ENCODE data around the gene ANKRD17.
"Not testable (repeated sequence)": the region's sequence is repeated elsewhere in the genome, so short reads cannot be mapped to it uniquely, and the experiment has no call there.

The ANKRD17 gene

GRCh38 chr4:73255847-73256246 is 2.8 kb downstream of the ANKRD17 start:
- H3K27ac ChIP-seq (ENCODE audit: low read depth, low read length); DNase-seq; H3K9ac ChIP-seq (ENCODE audit: low read length); H4K5ac ChIP-seq (ENCODE audit: low read length); H3K4ac ChIP-seq (ENCODE audit: low read depth, low read length); H2BK5ac ChIP-seq (ENCODE audit: low read length); H3K27me3 ChIP-seq (ENCODE audit: insufficient read depth, low read length, poor library complexity); H2BK15ac ChIP-seq (replicated peaks; ENCODE audit: low read depth); H3K4me2 ChIP-seq (ENCODE audit: low read length); H3K23ac ChIP-seq (ENCODE audit: low read length); H4K8ac ChIP-seq (ENCODE audit: low read depth, low read length); H3K79me1 ChIP-seq (ENCODE audit: low read length); H3K36me3 ChIP-seq (ENCODE audit: control insufficient read depth, insufficient read depth, low read length); H3K18ac ChIP-seq (ENCODE audit: low read length); H2BK120ac ChIP-seq (ENCODE audit: low read depth, low read length); H3K4me3 ChIP-seq (ENCODE audit: low read length); H3K4me1 ChIP-seq (ENCODE audit: control insufficient read depth, low read depth, low read length); H2AK5ac ChIP-seq (ENCODE audit: low read length); H3K56ac ChIP-seq (ENCODE audit: low read length): not testable (repeated sequence)
- H3K79me2 ChIP-seq (ENCODE audit: control insufficient read depth, insufficient read depth, low read length), result peaks cover 72% of the 10 kb centered on the region
- WGBS (ENCODE audit: extremely low coverage, insufficient coverage, low lambda C conversion rate), result no CpG with 5 or more reads among the region's 8 CpGs

- Histone ChIP-seq H3K18ac (ENCODE audit: low read length) (no peak overlapping the region), H3K9ac (ENCODE audit: low read length) (no peak overlapping the region), H3K4me1 (ENCODE audit: control insufficient read depth, low read depth, low read length) (no peaks in the 10 kb centered on the region), H3K4me2 (ENCODE audit: low read length) (no peak overlapping the region), H4K5ac (ENCODE audit: low read length) (no peak overlapping the region), H3K4ac (ENCODE audit: low read depth, low read length) (no peak overlapping the region), H2BK120ac (ENCODE audit: low read depth, low read length) (no peak overlapping the region), H2AK5ac (ENCODE audit: low read length) (no peak overlapping the region), H3K79me1 (ENCODE audit: low read length) (peaks cover 2% of the 10 kb centered on the region), H3K23ac (ENCODE audit: low read length) (no peak overlapping the region), H2BK5ac (ENCODE audit: low read length) (no peak overlapping the region), H3K27ac (ENCODE audit: low read depth, low read length) (no peak overlapping the region), H4K8ac (ENCODE audit: low read depth, low read length) (no peak overlapping the region), H3K79me2 (ENCODE audit: control insufficient read depth, insufficient read depth, low read length) (peaks cover 63% of the 10 kb centered on the region), H3K4me3 (ENCODE audit: low read length) (no peak overlapping the region), H3K56ac (ENCODE audit: low read length) (no peak overlapping the region), H3K27me3 (ENCODE audit: insufficient read depth, low read length, poor library complexity) (no peaks in the 10 kb centered on the region), H2BK15ac (replicated peaks; ENCODE audit: low read depth) (no peak overlapping the region), H3K36me3 (ENCODE audit: control insufficient read depth, insufficient read depth, low read length) (no peaks in the 10 kb centered on the region)
- no peak for DNase-seq
Measured at GRCh38 chr4:73252001-73252400, 6.6 kb downstream of the ANKRD17 start.

- H3K36me3 ChIP-seq (ENCODE audit: control insufficient read depth, insufficient read depth, low read length), result no peaks in the 10 kb centered on the region
- no peaks in the 10 kb centered on the region for H3K27me3 ChIP-seq (ENCODE audit: insufficient read depth, low read length, poor library complexity)
- peaks cover 2% of the 10 kb centered on the region for H3K79me1 ChIP-seq (ENCODE audit: low read length)
- no peaks in the 10 kb centered on the region for H3K4me1 ChIP-seq (ENCODE audit: control insufficient read depth, low read depth, low read length)
- no peak overlapping the region for H2BK5ac ChIP-seq (ENCODE audit: low read length)
- no peak overlapping the region for H3K27ac ChIP-seq (ENCODE audit: low read depth, low read length)
- no peak overlapping the region for H4K8ac ChIP-seq (ENCODE audit: low read depth, low read length)
- peaks cover 59% of the 10 kb centered on the region for H3K79me2 ChIP-seq (ENCODE audit: control insufficient read depth, insufficient read depth, low read length)
- H3K9ac ChIP-seq (ENCODE audit: low read length), result no peak overlapping the region
- DNase-seq, result peak; percentile 22
- no peak overlapping the region for H3K4me2 ChIP-seq (ENCODE audit: low read length)
- no peak overlapping the region for H4K5ac ChIP-seq (ENCODE audit: low read length)
- H2AK5ac ChIP-seq (ENCODE audit: low read length), result no peak overlapping the region
- no peak overlapping the region for H2BK15ac ChIP-seq (replicated peaks; ENCODE audit: low read depth)
- H2BK120ac ChIP-seq (ENCODE audit: low read depth, low read length), result no peak overlapping the region
- H3K23ac ChIP-seq (ENCODE audit: low read length), result no peak overlapping the region
- H3K56ac ChIP-seq (ENCODE audit: low read length), result no peak overlapping the region
- WGBS (ENCODE audit: extremely low coverage, insufficient coverage, low lambda C conversion rate), result no CpG with 5 or more reads among the region's 2 CpGs
- H3K4ac ChIP-seq (ENCODE audit: low read depth, low read length), result no peak overlapping the region
- no peak overlapping the region for H3K18ac ChIP-seq (ENCODE audit: low read length)
- no peak overlapping the region for H3K4me3 ChIP-seq (ENCODE audit: low read length)
Measured at GRCh38 chr4:73251384-73251783, 7.2 kb downstream of the ANKRD17 start.

GRCh38 chr4:73250642-73251041 is 8.0 kb downstream of the ANKRD17 start:
- Histone ChIP-seq H3K9ac (ENCODE audit: low read length) (no peak overlapping the region), H2BK15ac (replicated peaks; ENCODE audit: low read depth) (no peak overlapping the region), H2BK120ac (ENCODE audit: low read depth, low read length) (no peak overlapping the region), H3K4ac (ENCODE audit: low read depth, low read length) (no peak overlapping the region), H4K5ac (ENCODE audit: low read length) (no peak overlapping the region), H3K27me3 (ENCODE audit: insufficient read depth, low read length, poor library complexity) (no peaks in the 10 kb centered on the region), H3K4me3 (ENCODE audit: low read length) (no peak overlapping the region), H4K8ac (ENCODE audit: low read depth, low read length) (no peak overlapping the region), H2AK5ac (ENCODE audit: low read length) (no peak overlapping the region), H3K56ac (ENCODE audit: low read length) (no peak overlapping the region), H2BK5ac (ENCODE audit: low read length) (no peak overlapping the region), H3K79me2 (ENCODE audit: control insufficient read depth, insufficient read depth, low read length) (peaks cover 59% of the 10 kb centered on the region), H3K18ac (ENCODE audit: low read length) (no peak overlapping the region), H3K79me1 (ENCODE audit: low read length) (peaks cover 2% of the 10 kb centered on the region), H3K23ac (ENCODE audit: low read length) (no peak overlapping the region), H3K36me3 (ENCODE audit: control insufficient read depth, insufficient read depth, low read length) (no peaks in the 10 kb centered on the region), H3K4me1 (ENCODE audit: control insufficient read depth, low read depth, low read length) (no peaks in the 10 kb centered on the region), H3K27ac (ENCODE audit: low read depth, low read length) (no peak overlapping the region), H3K4me2 (ENCODE audit: low read length) (no peak overlapping the region)
- no CpG with 5 or more reads among the region's 9 CpGs for WGBS (ENCODE audit: extremely low coverage, insufficient coverage, low lambda C conversion rate)
- no peak for DNase-seq

- H3K27me3 ChIP-seq (ENCODE audit: insufficient read depth, low read length, poor library complexity), result no peaks in the 10 kb centered on the region
- no peak overlapping the region for H2BK5ac ChIP-seq (ENCODE audit: low read length)
- H3K23ac ChIP-seq (ENCODE audit: low read length), result no peak overlapping the region
- H3K4me1 ChIP-seq (ENCODE audit: control insufficient read depth, low read depth, low read length), result no peaks in the 10 kb centered on the region
- H3K4me3 ChIP-seq (ENCODE audit: low read length), result no peak overlapping the region
- no peak overlapping the region for H4K8ac ChIP-seq (ENCODE audit: low read depth, low read length)
- H3K18ac ChIP-seq (ENCODE audit: low read length), result no peak overlapping the region
- H3K79me2 ChIP-seq (ENCODE audit: control insufficient read depth, insufficient read depth, low read length), result peaks cover 66% of the 10 kb centered on the region
- H2BK15ac ChIP-seq (replicated peaks; ENCODE audit: low read depth), result no peak overlapping the region
- H3K9ac ChIP-seq (ENCODE audit: low read length), result no peak overlapping the region
- H3K4ac ChIP-seq (ENCODE audit: low read depth, low read length), result no peak overlapping the region
- H3K56ac ChIP-seq (ENCODE audit: low read length), result no peak overlapping the region
- no peaks in the 10 kb centered on the region for H3K36me3 ChIP-seq (ENCODE audit: control insufficient read depth, insufficient read depth, low read length)
- no peak overlapping the region for H3K27ac ChIP-seq (ENCODE audit: low read depth, low read length)
- no peak overlapping the region for H2AK5ac ChIP-seq (ENCODE audit: low read length)
- no peak overlapping the region for H3K4me2 ChIP-seq (ENCODE audit: low read length)
- no peak overlapping the region for H4K5ac ChIP-seq (ENCODE audit: low read length)
- peaks cover 6% of the 10 kb centered on the region for H3K79me1 ChIP-seq (ENCODE audit: low read length)
- H2BK120ac ChIP-seq (ENCODE audit: low read depth, low read length), result no peak overlapping the region
- no peak for DNase-seq
Measured at GRCh38 chr4:73248821-73249220, 9.8 kb downstream of the ANKRD17 start.

- H3K27me3 ChIP-seq (ENCODE audit: insufficient read depth, low read length, poor library complexity), result no peaks in the 10 kb centered on the region
- no peak overlapping the region for H3K9ac ChIP-seq (ENCODE audit: low read length)
- H2BK5ac ChIP-seq (ENCODE audit: low read length), result no peak overlapping the region
- H3K18ac ChIP-seq (ENCODE audit: low read length), result no peak overlapping the region
- H3K4ac ChIP-seq (ENCODE audit: low read depth, low read length), result no peak overlapping the region
- no peaks in the 10 kb centered on the region for H3K36me3 ChIP-seq (ENCODE audit: control insufficient read depth, insufficient read depth, low read length)
- H4K8ac ChIP-seq (ENCODE audit: low read depth, low read length), result no peak overlapping the region
- H3K23ac ChIP-seq (ENCODE audit: low read length), result no peak overlapping the region
- no peak overlapping the region for H2BK15ac ChIP-seq (replicated peaks; ENCODE audit: low read depth)
- H3K4me1 ChIP-seq (ENCODE audit: control insufficient read depth, low read depth, low read length), result no peaks in the 10 kb centered on the region
- H3K27ac ChIP-seq (ENCODE audit: low read depth, low read length), result no peak overlapping the region
- no peak overlapping the region for H2AK5ac ChIP-seq (ENCODE audit: low read length)
- DNase-seq, result no peak
- H3K4me2 ChIP-seq (ENCODE audit: low read length), result no peak overlapping the region
- no peak overlapping the region for H4K5ac ChIP-seq (ENCODE audit: low read length)
- WGBS (ENCODE audit: extremely low coverage, insufficient coverage, low lambda C conversion rate), result no CpG with 5 or more reads among the region's 1 CpG
- no peak overlapping the region for H3K4me3 ChIP-seq (ENCODE audit: low read length)
- peaks cover 68% of the 10 kb centered on the region for H3K79me2 ChIP-seq (ENCODE audit: control insufficient read depth, insufficient read depth, low read length)
- no peak overlapping the region for H2BK120ac ChIP-seq (ENCODE audit: low read depth, low read length)
- H3K56ac ChIP-seq (ENCODE audit: low read length), result no peak overlapping the region
- H3K79me1 ChIP-seq (ENCODE audit: low read length), result peaks cover 6% of the 10 kb centered on the region
Measured at GRCh38 chr4:73248416-73248815, 10.2 kb downstream of the ANKRD17 start.

Measured in mesendoderm (in vitro differentiated cells).